Activated naive CD4-positive, alpha-beta T cell treated with anti-CD3 and anti-CD28 coated beads for 36 hours (primary cell): ENCODE measurements around the gene RPS6KA4. TPM values are rescaled to one million over a fixed set of nuclear protein-coding genes. Genes with fewer than 3 reads are reported as not detected.

Source experiments
- CTCF ChIA-PET: fragments of 350-600 bp; sonication (Branson Sonifier 250); formaldehyde crosslinking; loops from one replicate; lab custom pipeline; 2021; ENCODE audit warnings: antibody characterized with exemption; lab: Charles Lee
- DNase-seq: peaks from one replicate; pipeline ENCODE4 v3.0.0-alpha.2; 2020
- H3K27ac Mint-ChIP-seq: one replicate; pipeline ENCODE4 v1.8.0; 2021; ENCODE audit warnings: mild to moderate bottlenecking, mixed read lengths
- H3K27me3 Mint-ChIP-seq: one replicate; pipeline ENCODE4 v1.8.0; 2021; ENCODE audit warnings: low read depth, mixed read lengths
- H3K36me3 Mint-ChIP-seq: one replicate; pipeline ENCODE4 v1.8.0; 2021; ENCODE audit warnings: low read depth, mixed read lengths
- H3K4me1 Mint-ChIP-seq: one replicate; pipeline ENCODE4 v1.8.0; 2021; ENCODE audit warnings: low read depth, mixed read lengths
- H3K4me3 Mint-ChIP-seq: one replicate; pipeline ENCODE4 v1.8.0; 2021; ENCODE audit warnings: mild to moderate bottlenecking, moderate library complexity, mixed read lengths
- H3K9me3 Mint-ChIP-seq: one replicate; pipeline ENCODE4 v1.8.0; 2021; ENCODE audit warnings: mixed read lengths
- intact Hi-C: fragments of 100-400 bp; cut with micrococcal nuclease; formaldehyde crosslinking; loops from one replicate; pipeline ENCODE4 v1.15.1; 2023
- total RNA-seq, 2 experiments: library from RNA; stranded (reverse); gene quantifications; one replicate each; pipeline ENCODE4 v1.2.3, GENCODE V29; 2021

RPS6KA4 gene
- total RNA-seq, 2 experiments from 2014 or later, result 19.1 to 21.3 TPM

DNA sequence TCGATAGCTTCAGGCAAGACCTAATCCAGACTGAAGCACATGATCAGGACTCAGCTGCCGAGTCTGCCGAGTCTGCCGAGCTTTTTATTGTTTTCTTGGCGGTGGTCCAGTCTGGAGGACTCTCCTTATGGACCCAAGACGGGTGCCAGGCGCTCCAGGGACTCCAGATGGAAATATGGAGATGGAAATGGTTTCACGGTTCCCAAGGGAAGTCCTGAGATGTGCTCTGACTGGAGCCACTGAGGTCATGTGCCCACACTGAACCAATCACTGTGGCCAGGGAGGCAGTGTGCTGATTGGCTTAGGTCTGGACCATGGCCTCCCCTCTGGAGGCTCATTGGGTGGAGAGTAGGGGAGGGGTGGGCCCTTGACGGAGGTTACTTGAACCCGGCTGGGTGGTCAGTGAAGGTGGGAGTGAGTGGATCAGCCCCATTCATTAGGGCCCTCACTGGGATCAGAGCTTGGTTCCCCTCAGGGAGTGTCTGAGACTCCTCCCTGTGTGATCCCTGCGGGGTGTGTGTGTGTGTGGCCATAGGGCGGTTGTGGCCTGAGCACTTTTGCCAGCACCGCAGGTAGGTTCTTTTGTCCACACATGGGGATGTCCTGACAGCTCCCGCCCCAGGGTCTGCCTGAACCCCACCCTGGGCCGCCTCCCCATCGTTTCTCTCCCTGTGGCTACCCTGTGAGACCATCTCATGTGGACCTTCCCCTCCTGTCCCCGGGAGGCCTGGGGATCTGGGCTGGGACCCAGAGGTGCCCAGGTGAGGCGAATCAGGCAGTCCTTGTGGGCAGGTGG, 14.0 kb downstream of the RPS6KA4 start:
- no peaks in the 10 kb centered on the region for H3K27me3 Mint-ChIP-seq
- intact Hi-C loops, result no loop called here
- H3K4me3 Mint-ChIP-seq, result no peak overlapping the region
- no peaks in the 10 kb centered on the region for H3K9me3 Mint-ChIP-seq
- no peaks in the 10 kb centered on the region for H3K4me1 Mint-ChIP-seq
- H3K27ac Mint-ChIP-seq, result no peak overlapping the region
- CTCF ChIA-PET, result no interaction called here
- no peak for DNase-seq
- peaks cover 8% of the 10 kb centered on the region for H3K36me3 Mint-ChIP-seq

DNA sequence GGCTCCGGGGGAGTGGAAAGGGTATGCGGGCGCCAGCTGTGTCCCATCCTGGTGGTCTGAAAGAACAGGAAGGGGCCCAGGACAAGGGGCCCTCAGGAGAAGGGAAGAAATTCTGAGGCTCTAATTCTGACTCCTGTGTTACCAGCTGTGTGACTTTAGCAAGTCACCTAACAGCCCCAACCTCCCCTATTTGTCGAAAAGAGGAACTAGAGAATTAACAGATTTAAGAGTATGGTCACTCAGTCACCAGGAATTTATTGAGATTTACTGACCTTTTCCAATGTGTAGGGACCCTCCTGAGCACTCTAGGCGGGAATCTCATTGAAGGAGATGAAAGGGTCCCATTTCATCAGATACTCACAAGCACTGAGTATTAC, 14.6 kb downstream of the RPS6KA4 start:
- intact Hi-C loops, result no loop called here
- Mint-ChIP-seq H3K4me1 (no peaks in the 10 kb centered on the region), H3K27me3 (no peaks in the 10 kb centered on the region), H3K36me3 (peaks cover 8% of the 10 kb centered on the region), H3K27ac (no peak overlapping the region), H3K4me3 (no peak overlapping the region), H3K9me3 (no peaks in the 10 kb centered on the region)
- DNase-seq, result no peak
- CTCF ChIA-PET, result no interaction called here

DNA sequence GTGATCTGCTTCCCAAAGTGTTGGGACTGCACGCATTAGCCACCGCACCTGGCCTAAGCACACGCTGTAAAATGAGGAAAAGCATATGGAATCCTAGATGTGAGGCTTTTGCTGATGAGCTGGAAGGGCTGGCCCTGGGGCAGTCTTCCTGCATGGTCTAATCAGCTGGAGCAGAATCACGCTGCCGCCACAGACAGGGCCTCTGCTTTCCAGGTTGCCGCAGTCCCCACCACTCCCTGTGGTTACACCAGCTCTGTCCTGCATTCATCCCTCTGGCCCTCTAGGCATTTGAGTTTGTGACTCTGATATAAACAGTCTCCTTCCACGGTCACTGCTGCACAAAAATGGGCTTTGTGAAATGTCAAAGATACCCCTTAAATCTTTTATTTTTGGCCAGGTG, 17.1 kb downstream of the RPS6KA4 start:
- intact Hi-C loops, result no loop called here
- no peak for DNase-seq
- H3K27ac Mint-ChIP-seq, result no peak overlapping the region
- no peaks in the 10 kb centered on the region for H3K9me3 Mint-ChIP-seq
- no peaks in the 10 kb centered on the region for H3K27me3 Mint-ChIP-seq
- H3K4me1 Mint-ChIP-seq, result no peaks in the 10 kb centered on the region
- no peak overlapping the region for H3K4me3 Mint-ChIP-seq
- no peaks in the 10 kb centered on the region for H3K36me3 Mint-ChIP-seq
- CTCF ChIA-PET, result interaction anchor here (1.1 kb wide), 1 partner anchor 9 kb away, joined by 4 read pairs; no protein-coding TSS in a partner anchor

DNA sequence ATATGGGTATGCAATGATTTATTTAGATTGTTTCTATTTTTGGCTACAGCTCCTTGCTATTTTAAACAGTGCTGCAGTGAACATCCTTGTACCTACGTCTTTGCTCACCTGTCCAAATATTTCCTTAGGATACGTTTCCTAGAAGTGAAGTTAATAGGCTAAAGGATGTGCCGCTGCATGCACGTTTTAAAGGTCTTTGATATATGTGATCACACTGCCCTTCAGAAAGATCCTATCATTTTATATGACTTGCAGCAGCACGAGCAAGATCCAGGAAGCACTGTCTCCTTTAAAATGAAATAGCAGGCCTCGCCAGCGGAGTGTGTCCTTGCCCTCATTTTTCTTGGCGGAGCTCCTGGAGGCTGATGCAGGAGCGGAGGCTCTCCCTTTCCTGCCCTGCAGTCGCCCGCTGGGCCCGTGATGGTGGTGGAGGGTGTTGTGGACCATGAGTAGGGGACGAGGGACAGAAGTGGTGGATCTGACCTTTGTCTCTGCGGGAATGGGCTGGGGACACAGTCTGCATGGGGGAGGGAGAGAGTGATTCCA, 19.4 kb downstream of the RPS6KA4 start:
- H3K9me3 Mint-ChIP-seq, result no peaks in the 10 kb centered on the region
- CTCF ChIA-PET, result no interaction called here
- no peak overlapping the region for H3K27ac Mint-ChIP-seq
- H3K4me3 Mint-ChIP-seq, result no peak overlapping the region
- H3K36me3 Mint-ChIP-seq, result no peaks in the 10 kb centered on the region
- DNase-seq, result no peak
- intact Hi-C loops, result no loop called here
- no peaks in the 10 kb centered on the region for H3K27me3 Mint-ChIP-seq
- H3K4me1 Mint-ChIP-seq, result no peaks in the 10 kb centered on the region

DNA sequence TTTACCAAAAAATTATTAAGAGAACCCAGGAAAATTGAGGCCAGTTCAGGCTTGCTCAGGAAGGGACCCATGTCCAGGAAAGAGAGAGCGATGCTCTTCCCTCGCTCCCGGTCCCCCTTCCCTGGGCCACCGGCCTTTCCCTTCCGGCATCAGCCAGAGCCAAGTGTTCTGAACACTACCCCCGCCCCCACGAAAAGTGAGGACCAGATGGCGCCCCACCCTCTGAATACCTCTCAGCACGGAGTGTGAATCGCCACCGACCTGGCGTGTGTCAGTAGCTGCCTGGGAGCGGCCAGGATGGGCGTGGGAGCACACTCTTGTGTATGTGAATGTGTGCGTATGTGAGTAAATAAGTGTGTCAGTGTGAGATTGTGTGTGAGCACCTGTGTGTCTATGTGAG, 20.2 kb downstream of the RPS6KA4 start:
- Mint-ChIP-seq H3K4me3 (no peak overlapping the region), H3K4me1 (no peaks in the 10 kb centered on the region), H3K27me3 (no peaks in the 10 kb centered on the region), H3K9me3 (no peaks in the 10 kb centered on the region), H3K27ac (no peak overlapping the region), H3K36me3 (no peaks in the 10 kb centered on the region)
- intact Hi-C loops, result no loop called here
- no peak for DNase-seq
- CTCF ChIA-PET, result no interaction called here

DNA sequence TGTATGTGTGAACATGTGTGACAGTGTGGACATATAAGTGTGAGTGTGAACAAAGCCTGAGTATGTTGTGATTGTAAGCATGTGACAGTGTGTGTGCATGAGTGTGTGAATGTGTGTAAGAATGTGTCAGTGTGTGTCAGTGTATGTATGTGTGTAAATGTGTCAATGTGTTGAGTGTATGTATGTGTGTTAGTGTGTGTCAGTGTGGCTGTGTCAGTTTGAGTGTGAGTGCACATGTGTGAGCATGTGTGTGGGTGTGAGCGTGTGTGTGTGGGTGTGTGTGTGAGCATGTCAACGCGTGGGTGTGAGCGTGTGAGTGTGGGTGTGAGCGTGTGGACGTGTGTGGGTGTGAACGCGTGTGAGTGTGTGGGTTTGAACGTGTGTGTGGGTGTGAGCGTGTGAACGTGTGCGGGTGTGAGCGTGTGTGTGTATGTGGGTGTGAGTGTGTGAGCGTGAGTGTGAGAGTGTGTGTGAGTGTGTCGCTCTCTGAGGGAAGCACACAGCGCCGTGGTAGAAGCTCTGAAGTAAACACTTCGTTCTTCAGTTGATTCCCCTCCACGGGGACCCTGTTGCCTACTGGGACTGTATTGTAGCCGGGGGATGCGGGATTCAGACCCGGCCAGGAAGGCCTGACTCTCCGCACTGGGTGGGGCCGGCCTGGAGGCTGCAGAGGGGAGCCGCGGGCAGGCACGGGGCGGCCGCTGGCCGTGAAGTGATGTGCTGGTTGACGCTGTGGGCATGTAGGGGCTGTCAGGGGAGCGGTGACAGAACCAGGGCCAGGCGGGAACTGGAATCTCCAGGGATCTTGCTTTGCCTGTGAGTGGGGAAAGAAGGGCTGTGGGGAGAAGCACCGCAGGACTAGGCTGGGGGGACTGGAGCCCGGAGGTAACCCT, 21.1 kb downstream of the RPS6KA4 start:
- no peaks in the 10 kb centered on the region for H3K9me3 Mint-ChIP-seq
- intact Hi-C loops, result no loop called here
- no peaks in the 10 kb centered on the region for H3K36me3 Mint-ChIP-seq
- H3K27me3 Mint-ChIP-seq, result no peaks in the 10 kb centered on the region
- H3K27ac Mint-ChIP-seq, result no peak overlapping the region
- H3K4me3 Mint-ChIP-seq, result no peak overlapping the region
- CTCF ChIA-PET, result no interaction called here
- no peak for DNase-seq
- no peaks in the 10 kb centered on the region for H3K4me1 Mint-ChIP-seq

DNA sequence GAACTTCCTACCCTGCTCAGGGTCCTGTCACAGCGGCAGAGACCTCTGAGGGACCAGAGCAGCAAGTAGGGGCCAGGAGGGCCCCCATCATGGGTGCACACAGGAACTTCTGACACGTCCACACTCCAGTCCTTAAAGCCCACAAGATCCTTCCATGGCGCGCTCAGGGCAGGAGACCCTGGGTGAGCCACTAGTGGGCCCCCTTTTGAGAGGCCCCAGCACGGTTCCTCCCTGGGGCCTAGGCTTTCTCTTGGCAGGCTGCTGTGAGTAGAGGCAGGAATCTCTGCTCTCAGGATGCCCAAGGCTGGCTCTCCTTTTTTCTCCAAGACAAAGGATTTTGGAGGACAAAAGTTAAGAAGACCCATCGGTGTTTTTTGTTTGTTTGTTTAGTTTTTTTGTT, 22.4 kb downstream of the RPS6KA4 start:
- no peaks in the 10 kb centered on the region for H3K36me3 Mint-ChIP-seq
- H3K9me3 Mint-ChIP-seq, result no peaks in the 10 kb centered on the region
- intact Hi-C loops, result no loop called here
- H3K27ac Mint-ChIP-seq, result no peak overlapping the region
- H3K27me3 Mint-ChIP-seq, result no peaks in the 10 kb centered on the region
- no peaks in the 10 kb centered on the region for H3K4me1 Mint-ChIP-seq
- H3K4me3 Mint-ChIP-seq, result no peak overlapping the region
- CTCF ChIA-PET, result no interaction called here
- DNase-seq, result no peak

DNA sequence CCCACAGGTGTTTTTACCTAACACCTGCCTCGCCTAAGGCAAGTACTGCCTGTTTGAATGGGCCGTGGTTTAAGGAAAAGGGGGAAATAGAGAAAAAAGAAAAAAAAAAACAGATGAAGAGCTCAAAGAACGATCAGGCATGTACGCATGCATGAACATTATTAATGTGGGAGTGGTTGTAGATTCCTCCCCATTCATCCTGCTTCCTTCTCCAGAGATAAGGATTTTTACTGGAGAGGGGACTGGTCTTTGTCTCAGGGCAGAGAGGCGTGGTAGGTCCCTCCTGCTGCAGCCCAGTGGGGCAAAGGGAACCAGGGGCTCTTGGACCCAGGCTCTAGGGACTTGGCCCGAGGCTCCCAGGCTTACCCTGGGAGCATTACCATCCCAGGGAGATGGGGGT, 23.1 kb downstream of the RPS6KA4 start:
- Mint-ChIP-seq H3K4me1 (no peaks in the 10 kb centered on the region), H3K36me3 (no peaks in the 10 kb centered on the region), H3K4me3 (no peak overlapping the region), H3K27ac (no peak overlapping the region), H3K9me3 (no peaks in the 10 kb centered on the region), H3K27me3 (no peaks in the 10 kb centered on the region)
- DNase-seq, result no peak
- CTCF ChIA-PET, result no interaction called here
- intact Hi-C loops, result no loop called here

DNA sequence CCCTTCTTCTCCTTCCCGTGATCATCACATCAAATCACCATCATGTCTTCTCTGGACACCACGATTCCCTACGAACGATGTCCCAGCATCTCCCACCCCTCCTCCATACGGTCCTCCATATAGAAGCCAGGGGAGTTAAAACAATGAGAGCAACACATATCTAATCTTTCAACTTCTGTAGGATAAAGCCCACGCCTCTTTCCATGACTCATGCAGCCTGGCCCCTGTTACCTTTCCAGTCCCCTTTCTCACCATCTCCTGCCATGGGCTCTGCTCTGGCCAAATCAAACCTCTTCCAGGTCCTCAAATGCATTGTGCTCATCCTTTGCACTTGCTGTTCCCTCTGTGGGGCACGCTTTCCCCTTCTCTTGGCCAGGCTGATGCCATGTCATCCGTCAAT, 23.6 kb downstream of the RPS6KA4 start:
- DNase-seq, result no peak
- Mint-ChIP-seq H3K27ac (no peak overlapping the region), H3K36me3 (no peaks in the 10 kb centered on the region), H3K9me3 (no peaks in the 10 kb centered on the region), H3K4me3 (no peak overlapping the region), H3K27me3 (no peaks in the 10 kb centered on the region), H3K4me1 (no peaks in the 10 kb centered on the region)
- CTCF ChIA-PET, result no interaction called here
- intact Hi-C loops, result no loop called here

DNA sequence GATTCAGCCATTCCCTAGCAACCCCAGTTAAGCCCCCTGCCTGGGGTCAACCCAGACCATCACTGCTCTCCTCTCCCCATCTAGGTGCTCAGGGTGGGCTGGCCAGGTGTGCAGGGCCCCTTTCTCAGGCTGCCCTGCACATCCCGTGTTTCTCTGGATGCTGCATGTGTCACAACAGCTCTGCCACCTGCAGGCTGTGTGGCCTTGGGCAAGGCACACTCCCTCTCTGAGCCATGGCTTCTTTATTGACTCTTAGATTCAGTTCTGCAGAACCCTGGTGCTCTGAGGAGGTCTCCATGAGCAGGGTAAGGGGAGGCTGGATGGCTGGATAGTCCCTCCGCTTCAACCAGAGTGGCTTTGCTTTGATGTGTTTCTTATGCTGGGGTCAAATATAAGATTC, 24.6 kb downstream of the RPS6KA4 start:
- H3K4me1 Mint-ChIP-seq, result no peaks in the 10 kb centered on the region
- H3K27me3 Mint-ChIP-seq, result no peaks in the 10 kb centered on the region
- no peaks in the 10 kb centered on the region for H3K9me3 Mint-ChIP-seq
- DNase-seq, result no peak
- no peaks in the 10 kb centered on the region for H3K36me3 Mint-ChIP-seq
- CTCF ChIA-PET, result no interaction called here
- no peak overlapping the region for H3K27ac Mint-ChIP-seq
- H3K4me3 Mint-ChIP-seq, result no peak overlapping the region
- intact Hi-C loops, result no loop called here

DNA sequence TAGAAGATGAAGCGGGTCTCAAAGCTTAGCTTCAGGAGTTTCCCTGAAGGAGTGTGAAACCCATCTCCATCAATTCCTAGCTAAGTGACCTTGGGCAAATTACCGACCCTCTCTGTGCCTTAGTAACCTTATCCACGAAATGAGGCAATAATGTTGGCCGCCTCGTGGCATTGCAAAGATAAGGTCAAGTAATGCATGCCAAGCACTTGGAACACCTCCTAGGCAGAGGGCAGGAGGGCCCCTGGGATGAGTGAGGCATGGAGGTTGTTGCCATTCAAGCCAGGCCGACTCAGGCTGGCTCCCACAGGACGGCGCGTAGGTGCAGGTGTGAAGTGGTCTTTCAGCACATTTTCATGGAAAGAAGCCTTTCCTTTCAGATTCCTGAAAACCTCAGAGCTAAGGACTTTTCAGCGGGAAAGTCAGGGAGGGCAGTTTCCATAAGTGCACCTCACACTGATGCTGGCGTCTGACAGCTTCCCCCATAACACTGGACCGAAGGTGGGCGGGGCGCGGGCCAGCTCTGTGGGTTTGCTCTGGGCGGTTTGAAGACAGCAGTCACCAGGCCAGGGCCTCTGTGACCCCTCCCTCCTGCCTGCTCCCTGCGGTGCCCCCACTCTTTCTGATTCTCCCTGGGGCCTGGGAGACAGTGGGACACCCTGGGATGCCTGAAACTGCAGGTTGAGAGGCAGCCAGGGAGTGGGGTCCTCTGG, 25.2 kb downstream of the RPS6KA4 start:
- no peak for DNase-seq
- Mint-ChIP-seq H3K4me3 (no peak overlapping the region), H3K9me3 (no peaks in the 10 kb centered on the region), H3K4me1 (no peaks in the 10 kb centered on the region), H3K27ac (no peak overlapping the region), H3K36me3 (no peaks in the 10 kb centered on the region), H3K27me3 (no peaks in the 10 kb centered on the region)
- intact Hi-C loops, result no loop called here
- CTCF ChIA-PET, result interaction anchor here (1.9 kb wide), 1 partner anchor 25 kb away, joined by 4 read pairs; no protein-coding TSS in a partner anchor
